ENCODE results near the gene CACNA2D3.

The CACNA2D3 gene

GRCh38 chr3:54790051-54790450 lies 667.7 kb downstream of the CACNA2D3 start:
- TF ChIP-seq GATA2 (IDR thresholded peaks at IDR 0.05; ENCODE audit: low read depth, low read length): no peak
- TF ChIP-seq GATA3 (IDR thresholded peaks at IDR 0.05; ENCODE audit: low read depth, low read length): no peak

- no peak for TF ChIP-seq GATA3 (IDR thresholded peaks at IDR 0.05; ENCODE audit: low read depth, low read length)
- TF ChIP-seq GATA2 (IDR thresholded peaks at IDR 0.05; ENCODE audit: low read depth, low read length): no peak
Measured at GRCh38 chr3:54791501-54792156, 669.3 kb downstream of the CACNA2D3 start.

GRCh38 chr3:54792584-54792983 lies 670.2 kb downstream of the CACNA2D3 start:
- no peak for TF ChIP-seq GATA2 (IDR thresholded peaks at IDR 0.05; ENCODE audit: low read depth, low read length)
- TF ChIP-seq GATA3 (IDR thresholded peaks at IDR 0.05; ENCODE audit: low read depth, low read length): no peak

- TF ChIP-seq GATA2 (IDR thresholded peaks at IDR 0.05; ENCODE audit: low read depth, low read length) (no peak), GATA3 (IDR thresholded peaks at IDR 0.05; ENCODE audit: low read depth, low read length) (no peak)
Measured at GRCh38 chr3:54793171-54793570, 670.8 kb downstream of the CACNA2D3 start.

- no peak for TF ChIP-seq GATA3 (IDR thresholded peaks at IDR 0.05; ENCODE audit: low read depth, low read length)
- TF ChIP-seq GATA2 (IDR thresholded peaks at IDR 0.05; ENCODE audit: low read depth, low read length): no peak
Measured at GRCh38 chr3:54797111-54797510, 674.8 kb downstream of the CACNA2D3 start.

- no peak for TF ChIP-seq GATA3 (IDR thresholded peaks at IDR 0.05; ENCODE audit: low read depth, low read length)
- no peak for TF ChIP-seq GATA2 (IDR thresholded peaks at IDR 0.05; ENCODE audit: low read depth, low read length)
Measured at GRCh38 chr3:54800478-54800877, 678.1 kb downstream of the CACNA2D3 start.

GRCh38 chr3:54801977-54802376 lies 679.6 kb downstream of the CACNA2D3 start:
- TF ChIP-seq GATA2 (IDR thresholded peaks at IDR 0.05; ENCODE audit: low read depth, low read length) (no peak), GATA3 (IDR thresholded peaks at IDR 0.05; ENCODE audit: low read depth, low read length) (no peak)

GRCh38 chr3:54810401-54810800 lies 688.0 kb downstream of the CACNA2D3 start:
- TF ChIP-seq GATA3 (IDR thresholded peaks at IDR 0.05; ENCODE audit: low read depth, low read length) (no peak), GATA2 (IDR thresholded peaks at IDR 0.05; ENCODE audit: low read depth, low read length) (no peak)

- TF ChIP-seq GATA3 (IDR thresholded peaks at IDR 0.05; ENCODE audit: low read depth, low read length) (no peak), GATA2 (IDR thresholded peaks at IDR 0.05; ENCODE audit: low read depth, low read length) (no peak)
Measured at GRCh38 chr3:54814224-54814623, 691.9 kb downstream of the CACNA2D3 start.

GRCh38 chr3:54817628-54818027 lies 695.3 kb downstream of the CACNA2D3 start:
- TF ChIP-seq GATA3 (IDR thresholded peaks at IDR 0.05; ENCODE audit: low read depth, low read length) (no peak), GATA2 (IDR thresholded peaks at IDR 0.05; ENCODE audit: low read depth, low read length) (no peak)

- TF ChIP-seq GATA2 (IDR thresholded peaks at IDR 0.05; ENCODE audit: low read depth, low read length): no peak
- TF ChIP-seq GATA3 (IDR thresholded peaks at IDR 0.05; ENCODE audit: low read depth, low read length): no peak
Measured at GRCh38 chr3:54818486-54818885, 696.1 kb downstream of the CACNA2D3 start.

GRCh38 chr3:54818942-54819341 lies 696.6 kb downstream of the CACNA2D3 start:
- TF ChIP-seq GATA2 (IDR thresholded peaks at IDR 0.05; ENCODE audit: low read depth, low read length) (no peak), GATA3 (IDR thresholded peaks at IDR 0.05; ENCODE audit: low read depth, low read length) (no peak)

- no peak for TF ChIP-seq GATA3 (IDR thresholded peaks at IDR 0.05; ENCODE audit: low read depth, low read length)
- TF ChIP-seq GATA2 (IDR thresholded peaks at IDR 0.05; ENCODE audit: low read depth, low read length): no peak
Measured at GRCh38 chr3:54819946-54820345, 697.6 kb downstream of the CACNA2D3 start.

- TF ChIP-seq GATA3 (IDR thresholded peaks at IDR 0.05; ENCODE audit: low read depth, low read length): no peak
- no peak for TF ChIP-seq GATA2 (IDR thresholded peaks at IDR 0.05; ENCODE audit: low read depth, low read length)
Measured at GRCh38 chr3:54822206-54822605, 699.9 kb downstream of the CACNA2D3 start.

- TF ChIP-seq GATA3 (IDR thresholded peaks at IDR 0.05; ENCODE audit: low read depth, low read length) (no peak), GATA2 (IDR thresholded peaks at IDR 0.05; ENCODE audit: low read depth, low read length) (no peak)
Measured at GRCh38 chr3:54826251-54826691, 703.9 kb downstream of the CACNA2D3 start.
